Measurements from ENCODE around the gene HS1BP3. TPM values are rescaled to one million over a fixed set of nuclear protein-coding genes. Genes with fewer than 3 reads are reported as not detected.

HS1BP3 gene
- polyA plus RNA-seq, 6 donors from 2014 or later, result 10.8 to 23.3 (median 16.0) TPM

- no peaks in the 10 kb centered on the region for H3K9me3 Mint-ChIP-seq
- ATAC-seq (ENCODE audit: low read depth in 2 of 2) (no peak), DNase-seq (no peak)
- peak overlapping the region in 1 of 6 donors; percentile 74 for H3K27ac Mint-ChIP-seq
- H3K4me3 Mint-ChIP-seq, result no peak overlapping the region
- peaks cover 0 to 14% of the 10 kb centered on the region in 2 donors for H3K36me3 Mint-ChIP-seq
- H3K27me3 Mint-ChIP-seq, result no peaks in the 10 kb centered on the region
- H3K4me1 Mint-ChIP-seq, result peaks cover 41 to 54% (median 49%) of the 10 kb centered on the region in 3 donors
Observed at GRCh38 chr2:20645761-20646160, 5.1 kb downstream of the HS1BP3 start.

- ATAC-seq (ENCODE audit: low read depth in 2 of 2) (no peak), DNase-seq (no peak)
- H3K36me3 Mint-ChIP-seq, result peaks cover 0 to 14% of the 10 kb centered on the region in 2 donors
- peaks cover 38 to 52% (median 45%) of the 10 kb centered on the region in 3 donors for H3K4me1 Mint-ChIP-seq
- H3K27ac Mint-ChIP-seq, result peak overlapping the region in 1 of 6 donors; percentile 58
- H3K27me3 Mint-ChIP-seq, result no peaks in the 10 kb centered on the region
- H3K4me3 Mint-ChIP-seq, result no peak overlapping the region
- H3K9me3 Mint-ChIP-seq, result no peaks in the 10 kb centered on the region
Observed at GRCh38 chr2:20645301-20645701, 5.6 kb downstream of the HS1BP3 start.

- Mint-ChIP-seq H3K27ac (peak overlapping the region in 5 of 6 donors; percentile 5 to 64 (median 20)), H3K4me1 (peaks cover 23 to 39% (median 32%) of the 10 kb centered on the region in 3 donors), H3K27me3 (no peaks in the 10 kb centered on the region), H3K36me3 (peaks cover 0 to 25% of the 10 kb centered on the region in 2 donors), H3K4me3 (no peak overlapping the region), H3K9me3 (no peaks in the 10 kb centered on the region)
- DNase-seq (no peak), ATAC-seq (ENCODE audit: low read depth in 2 of 2) (no peak)
Observed at GRCh38 chr2:20643826-20644225, 7.1 kb downstream of the HS1BP3 start.

GRCh38 chr2:20643060-20643459, 7.8 kb downstream of the HS1BP3 start:
- Mint-ChIP-seq H3K27ac (peak overlapping the region in 4 of 6 donors; percentile 6 to 74 (median 34)), H3K4me3 (no peak overlapping the region), H3K36me3 (peaks cover 0 to 28% of the 10 kb centered on the region in 2 donors)

GRCh38 chr2:20642055-20642971, 8.6 kb downstream of the HS1BP3 start:
- Mint-ChIP-seq H3K27me3 (no peaks in the 10 kb centered on the region), H3K9me3 (no peaks in the 10 kb centered on the region), H3K27ac (peak overlapping the region in 3 of 6 donors; percentile 6 to 79 (median 74)), H3K4me3 (no peak overlapping the region), H3K36me3 (peaks cover 0 to 28% of the 10 kb centered on the region in 2 donors), H3K4me1 (peaks cover 8 to 24% (median 17%) of the 10 kb centered on the region in 3 donors)
- peak; percentile 99 for ATAC-seq (ENCODE audit: low read depth in 2 of 2)
- DNase-seq, result peak; percentile 78

More at GRCh38 chr2:20643060-20643459, 7.8 kb downstream of the HS1BP3 start:
- Mint-ChIP-seq H3K27me3 (no peaks in the 10 kb centered on the region), H3K9me3 (no peaks in the 10 kb centered on the region), H3K4me1 (peaks cover 16 to 32% (median 25%) of the 10 kb centered on the region in 3 donors)
- no peak for ATAC-seq (ENCODE audit: low read depth in 2 of 2)
- no peak for DNase-seq

- ATAC-seq (ENCODE audit: low read depth in 2 of 2), result no peak
- Mint-ChIP-seq H3K36me3 (peaks cover 0 to 28% of the 10 kb centered on the region in 2 donors), H3K27me3 (no peaks in the 10 kb centered on the region), H3K4me3 (no peak overlapping the region), H3K27ac (peak overlapping the region in 3 of 6 donors; percentile 39 to 72 (median 47)), H3K4me1 (peaks cover 6 to 14% (median 7%) of the 10 kb centered on the region in 3 donors), H3K9me3 (no peaks in the 10 kb centered on the region)
- DNase-seq, result no peak
Observed at GRCh38 chr2:20641123-20641985, 9.5 kb downstream of the HS1BP3 start.

GRCh38 chr2:20640411-20641122, 10.3 kb downstream of the HS1BP3 start:
- H3K9me3 Mint-ChIP-seq, result no peaks in the 10 kb centered on the region
- no peak for ATAC-seq (ENCODE audit: low read depth in 2 of 2)
- no peak overlapping the region for H3K4me3 Mint-ChIP-seq
- H3K36me3 Mint-ChIP-seq, result peaks cover 0 to 35% of the 10 kb centered on the region in 2 donors
- peak overlapping the region in 1 of 6 donors; percentile 36 for H3K27ac Mint-ChIP-seq
- peaks cover 6 to 19% (median 12%) of the 10 kb centered on the region in 3 donors for H3K4me1 Mint-ChIP-seq
- no peak for DNase-seq
- H3K27me3 Mint-ChIP-seq, result no peaks in the 10 kb centered on the region

- no peak for DNase-seq
- Mint-ChIP-seq H3K4me3 (no peak overlapping the region), H3K9me3 (no peaks in the 10 kb centered on the region), H3K4me1 (peaks cover 6 to 23% (median 12%) of the 10 kb centered on the region in 3 donors), H3K27me3 (no peaks in the 10 kb centered on the region), H3K27ac (no peak overlapping the region), H3K36me3 (peaks cover 0 to 23% of the 10 kb centered on the region in 2 donors)
- ATAC-seq (ENCODE audit: low read depth in 2 of 2), result no peak
Observed at GRCh38 chr2:20638646-20639430, 12.1 kb downstream of the HS1BP3 start.

GRCh38 chr2:20638014-20638413, 12.9 kb downstream of the HS1BP3 start:
- H3K4me1 Mint-ChIP-seq, result peaks cover 4 to 25% (median 12%) of the 10 kb centered on the region in 3 donors

GRCh38 chr2:20637147-20637546, 13.8 kb downstream of the HS1BP3 start:
- Mint-ChIP-seq H3K27me3 (no peaks in the 10 kb centered on the region), H3K9me3 (no peaks in the 10 kb centered on the region), H3K4me1 (peaks cover 2 to 21% (median 7%) of the 10 kb centered on the region in 3 donors), H3K4me3 (no peak overlapping the region), H3K27ac (peak overlapping the region in 1 of 6 donors; percentile 37), H3K36me3 (peaks cover 0 to 24% of the 10 kb centered on the region in 2 donors)
- ATAC-seq (ENCODE audit: low read depth in 2 of 2) (no peak), DNase-seq (no peak)

More at GRCh38 chr2:20638014-20638413, 12.9 kb downstream of the HS1BP3 start:
- DNase-seq (no peak), ATAC-seq (ENCODE audit: low read depth in 2 of 2) (no peak)
- Mint-ChIP-seq H3K4me3 (no peak overlapping the region), H3K9me3 (no peaks in the 10 kb centered on the region), H3K27me3 (no peaks in the 10 kb centered on the region), H3K36me3 (peaks cover 0 to 23% of the 10 kb centered on the region in 2 donors), H3K27ac (no peak overlapping the region)

GRCh38 chr2:20635675-20636584, 15.0 kb downstream of the HS1BP3 start:
- Mint-ChIP-seq H3K36me3 (peaks cover 0 to 30% of the 10 kb centered on the region in 2 donors), H3K4me1 (peaks cover 0 to 22% (median 7%) of the 10 kb centered on the region in 3 donors), H3K27me3 (no peaks in the 10 kb centered on the region), H3K27ac (peak overlapping the region in 4 of 6 donors; percentile 24 to 79 (median 54)), H3K4me3 (no peak overlapping the region), H3K9me3 (no peaks in the 10 kb centered on the region)
- ATAC-seq (ENCODE audit: low read depth in 2 of 2) (peak; percentile 81 to 95), DNase-seq (peak; percentile 60)

Measured in naive B cell (primary cell).